Adrenal gland (tissue), 12 donors: ENCODE measurements around the gene DIAPH1. TPM values are rescaled to one million over a fixed set of nuclear protein-coding genes. Genes with fewer than 3 reads are reported as not detected.

Experiments used
- DNase-seq, 7 donors: peaks; one replicate each; pipeline ENCODE4 v3.0.0-alpha.2; 2019 to 2020
- H3K27ac ChIP-seq, 5 donors: fragments of 200-600 bp; sonication (generic) in 4 of 5; 1 replicate in 3 of 5; 2 replicates in 2 of 5; pipeline versions ENCODE4 v1.5.1 to v1.8.0; 2016 to 2020; ENCODE audit warnings: mild to moderate bottlenecking in 1 of 5
- H3K27me3 ChIP-seq: fragments of 200-600 bp; 2 replicates; pipeline ENCODE4 v1.8.0; 2021
- H3K36me3 ChIP-seq, 2 donors: fragments of 200-600 bp; replicated peaks in 1 of 2; 1 replicate in 1 of 2; 2 replicates in 1 of 2; pipeline versions ENCODE4 v1.5.1 to v1.8.0; 2018 to 2022
- H3K4me1 ChIP-seq, 2 donors: fragments of 200-600 bp; replicated peaks in 1 of 2; 1 replicate in 1 of 2; 2 replicates in 1 of 2; pipeline versions ENCODE4 v1.5.1 to v1.8.0; 2018 to 2021
- H3K4me3 ChIP-seq, 4 donors: fragments of 200-600 bp; sonication (generic) in 3 of 4; one replicate each; pipeline ENCODE4 v1.5.1; 2016 to 2018
- H3K9me3 ChIP-seq, 3 donors: fragments of 200-600 bp; sonication (generic) in 1 of 3; replicated peaks in 1 of 3; 1 replicate in 2 of 3; 2 replicates in 1 of 3; pipeline versions ENCODE4 v1.5.1 to v1.8.0; 2016 to 2021
- POLR2A ChIP-seq, 2 donors: fragments of 450-650 bp; IDR thresholded peaks; one replicate each; pipeline ENCODE4 v1.6.1; 2017; ENCODE audit warnings: antibody characterized with exemption in 2 of 2, mild to moderate bottlenecking in 2 of 2, moderate library complexity in 1 of 2
- WGBS, 4 donors: extraction: QIAGEN DNeasy Blood & Tissue Kit in 2 of 4; methylation state at CpG; one replicate each; pipeline versions ENCODE4 v1.1.5 to v1.1.7; 2013 to 2017; 5-methylcytosine and 5-hydroxymethylcytosine counted together
- intact Hi-C, 2 donors: fragments of 100-400 bp; cut with DNase I; formaldehyde crosslinking; loops; one replicate each; pipeline versions ENCODE4 v1.14.1 to v1.15.0; 2022 to 2023
- polyA plus RNA-seq, 3 donors: library from polyadenylated mRNA; stranded (reverse); fragments of 200-250 nt in 2 of 3; fragments of 350-450 nt in 1 of 3; fragmentation: Illumina TruSeq in 1 of 3; extraction: RNeasy Lipid Tissue Mini Kit (QIAGEN cat#74804) in 1 of 3; gene quantifications; one replicate each; pipeline ENCODE4 v1.2.3, GENCODE V29; 2013 to 2014
- total RNA-seq, 9 donors: library from RNA; depleted of rRNA in 4 of 9; stranded (reverse); fragments of >200 nt in 4 of 9; fragments of 120-200 nt in 1 of 9; fragmentation: NEBNext Ultra II Directional in 1 of 9; extraction: Animal tissue kit (Norgen Biotek cat#: 25700) in 1 of 9; gene quantifications; one replicate each; pipeline versions ENCODE4 v1.1.0 to v1.2.4, GENCODE V29; 2013 to 2023
- TF ChIP-seq, protein P1 (sequence below), 6 experiments: fragments of 450-650 bp in 4 of 6; fragments of 200-600 bp in 2 of 6; sonication (generic) in 1 of 6; IDR thresholded peaks; 1 replicate in 5 of 6; 2 replicates in 1 of 6; pipeline versions ENCODE4 v1.5.1 to v1.8.0; 2016 to 2021; ENCODE audit warnings: antibody characterized with exemption in 6 of 6, mild to moderate bottlenecking in 2 of 6, moderate library complexity in 1 of 6
- donor health status: healthy with polysubstance abuse.
- donor health status: Bipolar disorder and iron deficiency.
- donor health status: DM: yes; HTN: yes; CAD: no.
- donor health status: DM: no; HTN: no; CAD: no.
- donor health status: DM: no; HTN: no; CAD: no.
- donor health status: DM: yes; HTN: yes; CAD: no.

Gene DIAPH1
- total and polyA plus RNA-seq, 12 donors: 17.8 to 91.2 (median 48.8) TPM

DNA sequence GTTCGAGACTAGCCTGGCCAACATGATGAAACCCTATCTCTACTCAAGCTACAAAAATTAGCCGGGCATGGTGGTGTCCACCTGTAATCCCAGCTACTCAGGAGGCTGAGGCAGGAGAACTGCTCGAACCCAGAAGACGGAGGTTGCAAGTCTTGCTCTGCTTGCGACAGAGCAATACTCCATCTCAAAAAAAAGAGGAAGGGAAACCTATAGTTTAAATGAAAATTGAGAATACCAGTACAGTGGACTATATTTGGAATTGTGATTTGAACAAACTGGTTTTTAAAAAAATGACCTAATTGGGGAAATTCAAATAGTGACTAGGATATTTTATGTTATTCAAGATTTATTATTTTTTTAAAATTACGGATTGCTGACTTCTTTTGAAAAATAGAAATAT lies 33.2 kb downstream of the DIAPH1 start:
- no peak overlapping the region for H3K4me3 ChIP-seq
- intact Hi-C loops: loop anchor here (5.0 kb wide), 1 partner anchor 37 kb away; no protein-coding TSS in a partner anchor
- peaks cover 0 to 31% of the 10 kb centered on the region in 2 donors for H3K36me3 ChIP-seq
- H3K27me3 ChIP-seq: no peaks in the 10 kb centered on the region
- TF ChIP-seq POLR2A (IDR thresholded peaks at IDR 0.05): no peak
- TF ChIP-seq, protein P1, sequence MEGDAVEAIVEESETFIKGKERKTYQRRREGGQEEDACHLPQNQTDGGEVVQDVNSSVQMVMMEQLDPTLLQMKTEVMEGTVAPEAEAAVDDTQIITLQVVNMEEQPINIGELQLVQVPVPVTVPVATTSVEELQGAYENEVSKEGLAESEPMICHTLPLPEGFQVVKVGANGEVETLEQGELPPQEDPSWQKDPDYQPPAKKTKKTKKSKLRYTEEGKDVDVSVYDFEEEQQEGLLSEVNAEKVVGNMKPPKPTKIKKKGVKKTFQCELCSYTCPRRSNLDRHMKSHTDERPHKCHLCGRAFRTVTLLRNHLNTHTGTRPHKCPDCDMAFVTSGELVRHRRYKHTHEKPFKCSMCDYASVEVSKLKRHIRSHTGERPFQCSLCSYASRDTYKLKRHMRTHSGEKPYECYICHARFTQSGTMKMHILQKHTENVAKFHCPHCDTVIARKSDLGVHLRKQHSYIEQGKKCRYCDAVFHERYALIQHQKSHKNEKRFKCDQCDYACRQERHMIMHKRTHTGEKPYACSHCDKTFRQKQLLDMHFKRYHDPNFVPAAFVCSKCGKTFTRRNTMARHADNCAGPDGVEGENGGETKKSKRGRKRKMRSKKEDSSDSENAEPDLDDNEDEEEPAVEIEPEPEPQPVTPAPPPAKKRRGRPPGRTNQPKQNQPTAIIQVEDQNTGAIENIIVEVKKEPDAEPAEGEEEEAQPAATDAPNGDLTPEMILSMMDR (IDR thresholded peaks at IDR 0.05): no peak
- DNase-seq: no peak
- H3K4me1 ChIP-seq: no peaks in the 10 kb centered on the region
- no peaks in the 10 kb centered on the region for H3K9me3 ChIP-seq
- H3K27ac ChIP-seq: no peak overlapping the region
- WGBS, 4 donors: 81 to 91% (median 88%) methylated on average over 6 of the region's 6 CpGs

DNA sequence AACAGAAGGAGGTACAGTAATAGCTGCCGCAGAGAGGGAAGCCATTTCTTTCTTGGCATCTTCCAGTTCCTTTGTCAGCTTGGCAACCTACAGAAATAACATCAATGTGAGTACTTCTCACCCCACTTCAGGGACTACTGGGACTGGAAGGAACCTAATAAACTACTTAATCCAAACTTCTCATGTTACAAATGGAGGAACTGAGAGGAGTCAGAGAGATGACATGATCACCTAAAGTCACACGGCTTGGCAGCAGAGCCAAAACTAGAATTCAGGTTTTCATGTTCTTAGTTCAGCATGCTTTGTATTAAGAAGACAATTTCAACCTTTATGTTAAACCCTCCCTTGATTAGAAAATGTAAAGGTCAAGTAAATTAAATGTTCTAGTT lies 44.7 kb downstream of the DIAPH1 start:
- no peaks in the 10 kb centered on the region for H3K4me1 ChIP-seq
- H3K4me3 ChIP-seq: no peak overlapping the region
- H3K27ac ChIP-seq: no peak overlapping the region
- intact Hi-C loops: no loop called here
- H3K27me3 ChIP-seq: no peaks in the 10 kb centered on the region
- H3K36me3 ChIP-seq: peaks cover 0 to 71% of the 10 kb centered on the region in 2 donors
- DNase-seq: no peak
- TF ChIP-seq, protein P1 (IDR thresholded peaks at IDR 0.05): no peak
- TF ChIP-seq POLR2A (IDR thresholded peaks at IDR 0.05): no peak
- WGBS, 4 donors: 69 to 95% (median 85%) methylated on average over 2 of the region's 2 CpGs
- H3K9me3 ChIP-seq: no peaks in the 10 kb centered on the region

DNA sequence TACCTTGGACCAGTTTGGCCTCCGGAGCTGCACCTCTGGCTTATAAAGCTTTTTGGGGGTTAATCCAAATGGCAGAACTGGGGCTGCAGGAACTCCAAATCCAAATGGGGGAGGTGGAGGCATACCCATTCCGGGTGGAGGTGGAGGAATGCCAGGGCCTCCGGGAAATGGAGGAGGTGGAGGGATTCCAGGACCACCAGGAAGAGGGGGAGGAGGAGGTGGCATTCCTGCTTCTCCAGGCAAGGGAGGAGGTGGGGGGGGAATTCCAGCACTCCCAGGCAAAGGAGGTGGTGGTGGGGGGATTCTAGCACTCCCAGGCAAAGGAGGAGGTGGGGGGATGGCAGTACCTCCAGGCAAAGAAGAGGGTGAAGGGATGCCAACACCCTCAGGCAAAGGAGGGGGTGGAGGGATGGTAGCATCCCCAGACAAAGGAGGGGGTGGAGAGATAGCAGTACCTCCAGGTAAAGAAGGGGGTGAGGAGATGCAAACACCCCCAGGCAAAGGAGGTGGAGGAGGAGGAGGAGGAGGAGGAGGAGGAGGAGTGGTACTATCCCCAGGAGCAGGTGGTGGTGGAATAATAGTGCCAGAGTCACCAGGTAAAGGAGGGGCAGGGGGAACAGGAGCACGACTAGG lies 45.2 kb downstream of the DIAPH1 start:
- 83 to 89% (median 87%) methylated on average over 4 of the region's 4 CpGs for WGBS, 4 donors
- Histone ChIP-seq H3K9me3 (no peaks in the 10 kb centered on the region), H3K27ac (no peak overlapping the region), H3K36me3 (peaks cover 0 to 66% of the 10 kb centered on the region in 2 donors), H3K4me3 (no peak overlapping the region), H3K4me1 (peaks cover 0 to 5% of the 10 kb centered on the region in 2 donors), H3K27me3 (no peaks in the 10 kb centered on the region)
- intact Hi-C loops: no loop called here
- TF ChIP-seq POLR2A (IDR thresholded peaks at IDR 0.05): no peak
- TF ChIP-seq, protein P1 (IDR thresholded peaks at IDR 0.05): no peak
- DNase-seq: no peak

DNA sequence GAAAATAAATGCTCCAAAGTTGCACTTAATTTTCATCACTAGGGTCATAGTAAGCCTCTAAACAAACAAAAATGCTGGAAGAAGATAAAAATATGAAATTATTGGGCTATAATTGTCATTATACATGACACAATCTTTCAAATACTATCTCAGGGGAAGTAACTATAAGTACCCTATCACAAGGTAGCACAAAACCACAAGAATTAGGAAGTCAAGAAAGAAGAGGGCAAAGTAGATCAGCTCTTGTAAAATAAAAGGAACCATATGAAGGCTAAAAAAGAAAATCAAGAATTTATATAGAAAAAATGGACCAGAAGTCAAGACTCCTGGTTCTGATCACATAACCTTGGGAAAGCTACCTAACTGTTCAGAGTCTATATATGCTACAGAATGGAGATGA lies 48.1 kb downstream of the DIAPH1 start:
- no peaks in the 10 kb centered on the region for H3K27me3 ChIP-seq
- no peak for DNase-seq
- H3K4me3 ChIP-seq: no peak overlapping the region
- H3K9me3 ChIP-seq: no peaks in the 10 kb centered on the region
- peaks cover 0 to 5% of the 10 kb centered on the region in 2 donors for H3K4me1 ChIP-seq
- TF ChIP-seq POLR2A (IDR thresholded peaks at IDR 0.05): no peak
- TF ChIP-seq, protein P1 (IDR thresholded peaks at IDR 0.05): no peak
- no peak overlapping the region for H3K27ac ChIP-seq
- peaks cover 0 to 37% of the 10 kb centered on the region in 2 donors for H3K36me3 ChIP-seq
- intact Hi-C loops: no loop called here
